Effector memory CD4-positive, alpha-beta T cell (primary cell): Measurements from ENCODE around the gene DIS3.
A peak's percentile ranks its signal among the peaks of the same experiment; 100 is the strongest.
"Not testable (repeated sequence)": the region's sequence is repeated elsewhere in the genome, so short reads cannot be mapped to it uniquely, and the experiment has no call there.

Experiments
- DNase-seq, 3 donors: peaks; one replicate each; pipeline ENCODE4 v3.0.0-alpha.2; 2020
- H3K27ac ChIP-seq: 2 replicates; pipeline ENCODE4 v1.7.0; 2013; ENCODE audit warnings: mild to moderate bottlenecking, low read length, moderate library complexity; ENCODE audit not compliant: insufficient read depth, poor library complexity, severe bottlenecking
- H3K27me3 ChIP-seq: replicated peaks from 2 replicates; pipeline ENCODE4 v1.7.0; 2013; ENCODE audit warnings: mild to moderate bottlenecking, low read length; ENCODE audit not compliant: insufficient read depth, control insufficient read depth, poor library complexity, severe bottlenecking
- H3K36me3 ChIP-seq: 2 replicates; pipeline ENCODE4 v1.7.0; 2013; ENCODE audit warnings: mild to moderate bottlenecking, low read length, moderate library complexity; ENCODE audit not compliant: control insufficient read depth, insufficient read depth
- H3K4me1 ChIP-seq: 2 replicates; pipeline ENCODE4 v1.7.0; 2013; ENCODE audit warnings: low read length, mild to moderate bottlenecking; ENCODE audit not compliant: control insufficient read depth, insufficient read depth, poor library complexity, severe bottlenecking
- H3K4me3 ChIP-seq: 2 replicates; pipeline ENCODE4 v1.7.0; 2013; ENCODE audit warnings: low read length, low read depth, mild to moderate bottlenecking; ENCODE audit not compliant: insufficient read depth, poor library complexity, severe bottlenecking
- H3K9me3 ChIP-seq: 2 replicates; pipeline ENCODE4 v1.7.0; 2013; ENCODE audit warnings: mild to moderate bottlenecking, low read length, moderate library complexity; ENCODE audit not compliant: control insufficient read depth
- total RNA-seq, 3 donors: gene quantifications; one replicate each; lab custom pipeline; 2026; lab: John Stamatoyannopoulos, UW

Gene DIS3, protein sequence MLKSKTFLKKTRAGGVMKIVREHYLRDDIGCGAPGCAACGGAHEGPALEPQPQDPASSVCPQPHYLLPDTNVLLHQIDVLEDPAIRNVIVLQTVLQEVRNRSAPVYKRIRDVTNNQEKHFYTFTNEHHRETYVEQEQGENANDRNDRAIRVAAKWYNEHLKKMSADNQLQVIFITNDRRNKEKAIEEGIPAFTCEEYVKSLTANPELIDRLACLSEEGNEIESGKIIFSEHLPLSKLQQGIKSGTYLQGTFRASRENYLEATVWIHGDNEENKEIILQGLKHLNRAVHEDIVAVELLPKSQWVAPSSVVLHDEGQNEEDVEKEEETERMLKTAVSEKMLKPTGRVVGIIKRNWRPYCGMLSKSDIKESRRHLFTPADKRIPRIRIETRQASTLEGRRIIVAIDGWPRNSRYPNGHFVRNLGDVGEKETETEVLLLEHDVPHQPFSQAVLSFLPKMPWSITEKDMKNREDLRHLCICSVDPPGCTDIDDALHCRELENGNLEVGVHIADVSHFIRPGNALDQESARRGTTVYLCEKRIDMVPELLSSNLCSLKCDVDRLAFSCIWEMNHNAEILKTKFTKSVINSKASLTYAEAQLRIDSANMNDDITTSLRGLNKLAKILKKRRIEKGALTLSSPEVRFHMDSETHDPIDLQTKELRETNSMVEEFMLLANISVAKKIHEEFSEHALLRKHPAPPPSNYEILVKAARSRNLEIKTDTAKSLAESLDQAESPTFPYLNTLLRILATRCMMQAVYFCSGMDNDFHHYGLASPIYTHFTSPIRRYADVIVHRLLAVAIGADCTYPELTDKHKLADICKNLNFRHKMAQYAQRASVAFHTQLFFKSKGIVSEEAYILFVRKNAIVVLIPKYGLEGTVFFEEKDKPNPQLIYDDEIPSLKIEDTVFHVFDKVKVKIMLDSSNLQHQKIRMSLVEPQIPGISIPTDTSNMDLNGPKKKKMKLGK
- 72.8 to 98.0 (median 88.9) reads per million in 3 donors for total RNA-seq

DNA sequence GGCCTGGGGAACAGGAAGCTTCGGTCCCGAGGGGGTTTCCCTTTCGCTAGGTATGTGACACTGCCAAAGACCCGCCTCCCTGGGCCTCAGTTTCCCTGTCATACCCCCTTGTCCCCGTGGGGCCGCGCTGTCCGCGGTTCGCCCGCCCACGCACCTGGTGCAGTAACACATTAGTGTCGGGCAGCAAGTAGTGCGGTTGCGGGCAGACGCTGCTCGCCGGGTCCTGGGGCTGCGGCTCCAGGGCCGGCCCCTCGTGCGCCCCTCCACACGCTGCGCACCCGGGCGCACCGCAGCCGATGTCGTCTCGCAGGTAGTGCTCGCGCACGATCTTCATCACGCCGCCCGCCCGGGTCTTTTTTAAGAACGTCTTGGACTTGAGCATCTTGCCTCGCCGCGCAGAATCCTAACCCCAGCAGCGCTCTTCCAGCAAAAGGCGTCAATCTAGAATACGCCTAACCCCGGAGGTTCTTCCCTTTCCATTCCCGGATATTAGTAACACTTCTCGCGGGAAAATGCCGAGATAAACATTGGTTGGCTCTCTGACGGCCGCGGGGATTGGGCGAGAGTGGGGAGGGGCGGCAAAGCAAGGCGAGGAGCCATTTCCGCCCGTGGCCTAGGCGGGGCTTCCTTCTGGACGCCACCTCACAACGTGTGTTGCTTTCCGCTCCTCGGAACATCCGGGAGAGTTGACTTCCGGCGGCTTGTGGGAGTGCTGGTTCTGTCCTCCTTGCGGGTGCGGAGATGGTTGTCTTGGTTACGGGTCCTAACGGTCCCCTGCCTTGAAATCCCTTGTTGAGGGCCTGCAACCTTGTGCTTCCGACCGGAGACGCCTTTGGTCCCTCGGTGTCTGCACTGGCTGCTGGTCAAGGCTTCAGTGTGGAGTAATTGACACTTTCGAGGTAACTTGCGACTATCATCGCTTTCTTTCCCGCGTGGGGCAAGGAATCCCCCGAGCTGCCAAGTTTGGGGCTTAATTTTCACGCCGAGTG is at the start of gene DIS3, which contains the start of gene PIBF1:
Gene DIS3, minus strand, starts transcription at position 450 of the 989 bp plus-strand sequence. Its CDS starts 68 bp downstream, at position 382.
Gene PIBF1, plus strand, starts transcription at position 683 of the 989 bp plus-strand sequence. CDS start 1,337 bp downstream, outside the sequence.
- Histone ChIP-seq H3K9me3 (no peaks in the 10 kb centered on the region), H3K4me1 (peaks cover 14% of the 10 kb centered on the region), H3K27me3 (no peaks in the 10 kb centered on the region), H3K4me3 (peak within 1 kb of the TSS; percentile 97), H3K27ac (peak within 1 kb of the TSS; percentile 85), H3K36me3 (peaks cover 20% of the 10 kb centered on the region)
- peak; percentile 91 to 95 (median 94) for DNase-seq

DNA sequence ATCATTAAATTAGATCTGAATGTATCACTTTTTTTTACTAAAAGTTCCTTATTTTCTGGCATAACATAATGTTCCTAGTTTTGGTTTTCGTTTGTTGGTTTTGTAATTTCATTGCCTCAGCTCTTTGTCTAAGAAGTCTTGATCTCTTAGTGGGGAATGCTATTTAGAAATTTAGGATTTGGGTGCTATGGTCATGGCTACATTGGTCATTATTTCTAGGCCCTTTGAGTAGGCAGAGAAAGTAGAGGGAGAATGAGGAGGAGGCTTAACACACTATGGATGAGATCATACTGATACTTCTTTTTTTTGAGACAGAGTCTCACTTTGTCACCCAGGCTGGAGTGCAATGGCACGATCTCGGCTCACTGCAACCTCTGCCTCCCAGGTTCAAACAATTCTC is 42.0 kb upstream of the DIS3 start:
- H3K9me3 ChIP-seq: no peaks in the 10 kb centered on the region
- no peak overlapping the region for H3K27ac ChIP-seq
- no peak overlapping the region for H3K4me3 ChIP-seq
- DNase-seq: no peak
- H3K36me3 ChIP-seq: peaks cover 21% of the 10 kb centered on the region
- no peaks in the 10 kb centered on the region for H3K27me3 ChIP-seq
- H3K4me1 ChIP-seq: no peaks in the 10 kb centered on the region

DNA sequence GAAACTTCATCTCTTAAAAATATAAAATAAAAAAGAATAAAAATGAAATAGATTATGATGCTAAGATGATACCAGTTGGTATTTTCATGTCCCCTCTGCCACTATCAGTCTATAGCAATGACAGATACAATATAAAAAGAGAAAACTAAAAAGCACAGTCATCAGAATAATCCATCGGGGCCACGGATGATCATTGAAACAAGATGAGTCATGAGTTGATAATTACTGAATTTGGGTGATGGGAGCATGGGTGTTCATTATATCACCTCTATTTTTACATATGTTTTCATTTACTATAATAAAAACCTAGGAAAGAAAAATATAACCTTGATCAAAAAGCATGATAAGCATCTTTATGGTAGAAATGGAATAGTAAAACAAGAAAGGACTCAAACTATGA is 41.4 kb upstream of the DIS3 start:
- H3K4me3 ChIP-seq: no peak overlapping the region
- H3K27me3 ChIP-seq: no peaks in the 10 kb centered on the region
- no peaks in the 10 kb centered on the region for H3K9me3 ChIP-seq
- no peaks in the 10 kb centered on the region for H3K4me1 ChIP-seq
- no peak for DNase-seq
- peaks cover 22% of the 10 kb centered on the region for H3K36me3 ChIP-seq
- no peak overlapping the region for H3K27ac ChIP-seq

DNA sequence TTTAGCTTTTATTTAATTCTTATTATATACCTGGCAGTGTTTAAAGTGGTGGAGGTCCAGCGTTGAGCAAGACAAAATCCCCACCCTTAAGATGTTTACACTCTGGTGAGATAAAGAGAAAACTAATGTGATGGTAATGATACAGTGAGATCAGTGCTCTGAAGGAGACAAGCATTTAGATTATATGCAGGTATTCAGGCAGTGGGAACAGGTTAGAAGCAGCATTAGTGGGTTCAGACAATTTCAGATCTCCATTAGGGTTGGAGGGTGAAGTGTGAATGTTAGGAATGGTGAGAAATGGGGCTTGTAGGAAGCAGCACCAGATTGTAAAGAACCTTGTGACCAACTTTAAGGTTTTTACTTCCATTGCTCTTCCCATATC is 39.2 kb upstream of the DIS3 start:
- no peak for DNase-seq
- Histone ChIP-seq H3K27ac (no peak overlapping the region), H3K36me3 (peaks cover 16% of the 10 kb centered on the region), H3K4me1 (no peaks in the 10 kb centered on the region), H3K9me3 (no peaks in the 10 kb centered on the region), H3K4me3 (no peak overlapping the region), H3K27me3 (no peaks in the 10 kb centered on the region)

DNA sequence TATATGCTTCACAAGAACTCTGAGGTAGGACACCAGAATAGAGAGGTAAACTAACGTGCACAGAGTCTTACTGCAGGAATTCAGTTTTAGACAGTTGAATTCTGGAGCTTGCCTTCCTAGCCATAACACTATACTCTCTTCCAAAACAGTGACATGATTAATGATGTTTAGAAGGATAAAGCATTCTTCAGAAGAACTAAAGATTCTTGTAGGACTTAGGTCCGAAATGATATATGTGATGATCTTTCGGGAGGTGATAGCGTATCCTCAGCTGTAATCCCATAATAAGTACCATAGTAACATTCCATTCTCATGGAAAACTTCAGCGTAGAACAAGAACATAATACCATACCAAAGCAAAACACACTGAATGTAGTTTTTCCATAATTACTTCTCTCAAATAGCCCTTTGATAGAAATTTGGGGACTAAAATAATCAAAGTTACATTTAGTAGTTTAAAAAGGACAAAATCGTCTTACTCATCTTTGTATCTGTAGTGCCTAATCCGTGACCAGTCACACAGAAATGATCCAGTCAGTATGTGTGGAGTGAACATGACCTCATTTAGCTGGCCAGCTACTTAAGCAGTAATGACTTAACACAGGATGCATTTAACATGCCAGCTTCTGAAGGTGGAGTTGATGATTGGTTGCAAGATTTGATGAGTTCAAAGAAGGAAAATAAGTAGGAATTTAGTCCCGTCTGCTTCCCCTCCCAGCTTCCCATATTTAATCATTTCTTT is 38.6 kb upstream of the DIS3 start:
- H3K27me3 ChIP-seq: no peaks in the 10 kb centered on the region
- DNase-seq: no peak
- H3K36me3 ChIP-seq: peaks cover 16% of the 10 kb centered on the region
- no peaks in the 10 kb centered on the region for H3K4me1 ChIP-seq
- no peak overlapping the region for H3K27ac ChIP-seq
- H3K4me3 ChIP-seq: no peak overlapping the region
- H3K9me3 ChIP-seq: no peaks in the 10 kb centered on the region

DNA sequence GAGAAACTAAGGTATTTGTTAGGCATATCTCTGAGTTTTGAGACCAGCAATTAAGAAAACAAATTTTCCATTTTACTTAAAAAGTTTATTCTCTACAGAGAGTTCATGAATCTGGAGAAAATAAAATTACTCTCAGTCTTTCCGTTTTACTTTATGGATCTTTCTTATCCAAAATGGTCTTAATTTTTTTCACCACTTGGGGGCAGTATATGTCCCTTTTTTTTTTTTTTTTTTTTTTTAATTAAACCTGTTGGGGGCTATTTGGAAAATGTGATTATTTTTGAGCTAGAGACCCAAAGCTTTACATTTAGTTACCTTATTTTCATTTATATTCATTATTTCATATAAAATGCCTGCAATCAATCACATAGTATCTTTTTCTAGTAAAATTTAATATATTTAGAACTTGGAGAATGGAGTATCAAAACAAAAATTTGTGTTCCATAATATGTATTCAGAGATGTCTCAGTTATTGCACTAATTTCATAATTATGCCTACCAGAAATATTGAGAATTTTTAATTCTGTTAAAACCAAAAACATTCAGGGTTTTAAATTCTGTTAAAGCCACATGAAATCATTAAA is 27.3 kb upstream of the DIS3 start:
- no peak overlapping the region for H3K4me3 ChIP-seq
- H3K9me3 ChIP-seq: no peaks in the 10 kb centered on the region
- no peaks in the 10 kb centered on the region for H3K4me1 ChIP-seq
- H3K36me3 ChIP-seq: peaks cover 5% of the 10 kb centered on the region
- DNase-seq: no peak
- H3K27me3 ChIP-seq: no peaks in the 10 kb centered on the region
- H3K27ac ChIP-seq: no peak overlapping the region

DNA sequence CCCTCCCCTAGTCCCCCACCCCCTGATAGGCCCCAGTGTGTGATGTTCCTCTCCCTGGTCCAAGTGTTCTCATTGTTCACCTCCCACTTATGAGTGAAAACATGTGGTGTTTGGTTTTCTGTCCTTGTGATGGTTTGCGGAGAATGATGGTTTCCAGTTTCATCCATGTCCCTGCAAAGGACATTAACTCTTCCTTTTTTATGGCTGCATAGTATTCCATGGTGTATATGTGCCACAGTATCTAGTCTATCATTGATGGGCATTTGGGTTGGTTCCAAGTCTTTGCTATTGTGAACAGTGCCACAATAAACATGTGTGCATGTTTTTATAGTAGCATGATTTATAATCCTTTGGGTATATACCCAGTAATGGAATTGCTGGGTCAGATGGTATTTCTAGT is 24.8 kb upstream of the DIS3 start:
- not testable (repeated sequence) for H3K27ac ChIP-seq, H3K36me3 ChIP-seq, H3K4me1 ChIP-seq, DNase-seq, H3K4me3 ChIP-seq, H3K9me3 ChIP-seq, H3K27me3 ChIP-seq

DNA sequence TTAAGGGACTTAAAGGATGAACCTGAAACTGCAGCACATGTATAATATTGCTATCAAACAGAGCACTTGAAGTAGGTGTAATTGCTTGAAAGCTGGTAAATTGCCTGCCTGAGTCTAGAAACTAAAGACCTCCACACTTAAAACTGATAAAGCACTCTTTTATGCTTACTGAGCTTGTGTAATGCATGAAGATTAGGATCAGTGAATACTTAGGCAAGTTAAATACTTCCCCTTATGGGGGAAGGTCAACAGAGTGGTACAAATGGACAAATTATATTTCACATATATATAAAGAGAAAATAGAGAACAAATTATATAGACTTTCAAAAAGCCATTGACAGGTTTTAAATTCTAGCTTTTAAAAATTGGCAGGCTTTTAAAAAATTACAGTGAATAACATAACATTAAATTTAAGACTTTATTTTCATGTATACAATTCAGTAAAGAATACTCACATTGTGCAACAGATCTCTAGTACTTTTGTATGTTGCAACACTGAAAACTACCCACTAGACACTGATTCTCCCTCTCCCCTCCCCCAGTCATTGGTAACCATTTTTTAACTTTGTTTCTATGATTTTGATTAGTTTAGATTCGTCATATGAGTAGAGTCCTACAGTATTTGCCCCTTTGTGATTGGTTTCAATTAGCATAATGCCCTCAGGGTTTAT is 24.1 kb upstream of the DIS3 start:
- H3K4me1 ChIP-seq: no peaks in the 10 kb centered on the region
- no peak for DNase-seq
- H3K36me3 ChIP-seq: peaks cover 5% of the 10 kb centered on the region
- no peak overlapping the region for H3K4me3 ChIP-seq
- no peaks in the 10 kb centered on the region for H3K9me3 ChIP-seq
- no peaks in the 10 kb centered on the region for H3K27me3 ChIP-seq
- no peak overlapping the region for H3K27ac ChIP-seq
